Osteoblast (primary cell): ENCODE measurements around the gene TUSC2. TPM values are rescaled to one million over a fixed set of nuclear protein-coding genes. Genes with fewer than 3 reads are reported as not detected.

ENCODE experiments used
- DNase-seq: peaks from one replicate; pipeline ENCODE4 v3.0.0; 2011; ENCODE audit warnings: low spot score, mixed read lengths; ENCODE audit not compliant: insufficient read length; ENCODE audit errors: missing footprints
- H2AFZ ChIP-seq: 2 replicates; pipeline ENCODE4 v1.6.0; 2011; ENCODE audit warnings: mild to moderate bottlenecking, low read length
- H3K27ac ChIP-seq: 2 replicates; pipeline ENCODE4 v1.5.1; 2011; ENCODE audit warnings: mild to moderate bottlenecking, low read depth, low read length, moderate library complexity
- H3K27me3 ChIP-seq: 2 replicates; pipeline ENCODE4 v1.6.0; 2012; ENCODE audit warnings: mild to moderate bottlenecking, control low read depth, inconsistent platforms, low read length, moderate library complexity; ENCODE audit not compliant: insufficient read depth
- H3K36me3 ChIP-seq: 2 replicates; pipeline ENCODE4 v1.5.1; 2011; ENCODE audit warnings: mild to moderate bottlenecking, low read length, control low read depth, moderate library complexity; ENCODE audit not compliant: insufficient read depth
- H3K4me1 ChIP-seq: 2 replicates; pipeline ENCODE4 v1.5.1; 2011; ENCODE audit warnings: mild to moderate bottlenecking, low read length, control low read depth, moderate library complexity; ENCODE audit not compliant: insufficient read depth
- H3K4me2 ChIP-seq: 2 replicates; pipeline ENCODE4 v1.6.0; 2011; ENCODE audit warnings: mild to moderate bottlenecking, low read length; ENCODE audit not compliant: insufficient read depth
- H3K4me3 ChIP-seq: fragments of 200-600 bp; sonication (generic); 3 replicates; pipeline ENCODE4 v1.5.1; 2012; ENCODE audit warnings: mild to moderate bottlenecking, low read length, inconsistent platforms; ENCODE audit not compliant: insufficient read depth
- H3K79me2 ChIP-seq: 2 replicates; pipeline ENCODE4 v1.6.0; 2012; ENCODE audit warnings: mild to moderate bottlenecking, low read length, control low read depth, inconsistent platforms; ENCODE audit not compliant: insufficient read depth
- H3K9me3 ChIP-seq: 2 replicates; pipeline ENCODE4 v1.5.1; 2011; ENCODE audit warnings: low read depth, low read length, control low read depth
- H4K20me1 ChIP-seq: 2 replicates; pipeline ENCODE4 v1.6.0; 2012; ENCODE audit warnings: mild to moderate bottlenecking, low read length, control low read depth; ENCODE audit not compliant: insufficient read depth
- CTCF ChIP-seq: IDR thresholded peaks from 2 replicates; pipeline ENCODE4 v1.5.1; 2011; ENCODE audit warnings: mild to moderate bottlenecking, low read depth, low read length, moderate library complexity; ENCODE audit errors: extremely low read depth
- total RNA-seq: library from RNA; depleted of rRNA; stranded (reverse); fragments of >200 nt; gene quantifications from 2 replicates; pipeline ENCODE4 v1.2.3, GENCODE V29; 2012

The TUSC2 gene
- total RNA-seq, 1 donor, result 16.6 TPM

GRCh38 chr3:50359760-50360110, 31.7 kb upstream of the TUSC2 start:
- H3K9me3 ChIP-seq, result no peaks in the 10 kb centered on the region
- peak overlapping the region; percentile 85 for H3K4me2 ChIP-seq
- H3K79me2 ChIP-seq, result peaks cover 45% of the 10 kb centered on the region
- H3K4me3 ChIP-seq, result peak overlapping the region; percentile 92
- TF ChIP-seq CTCF, result no peak
- peaks cover 42% of the 10 kb centered on the region for H4K20me1 ChIP-seq
- peaks cover 24% of the 10 kb centered on the region for H3K36me3 ChIP-seq
- H3K27ac ChIP-seq, result no peak overlapping the region
- no peak for DNase-seq
- H3K4me1 ChIP-seq, result peaks cover 37% of the 10 kb centered on the region
- no peaks in the 10 kb centered on the region for H3K27me3 ChIP-seq
- peak overlapping the region; percentile 92 for H2AFZ ChIP-seq

GRCh38 chr3:50358911-50359759, 31.1 kb upstream of the TUSC2 start, which contains the start of gene TMEM115:
TSS of gene TMEM115 (minus strand) at chr3:50359521. CDS start at chr3:50359063, 458 bp downstream.
- peaks cover 51% of the 10 kb centered on the region for H3K79me2 ChIP-seq
- H3K27me3 ChIP-seq, result no peaks in the 10 kb centered on the region
- peak within 1 kb of the TSS; percentile 91 for H3K4me2 ChIP-seq
- no peaks in the 10 kb centered on the region for H3K9me3 ChIP-seq
- peak; percentile 100 for DNase-seq
- peak within 1 kb of the TSS; percentile 92 for H3K4me3 ChIP-seq
- peaks cover 37% of the 10 kb centered on the region for H3K4me1 ChIP-seq
- no peak for TF ChIP-seq CTCF
- H4K20me1 ChIP-seq, result peaks cover 46% of the 10 kb centered on the region
- peaks cover 30% of the 10 kb centered on the region for H3K36me3 ChIP-seq
- H2AFZ ChIP-seq, result peak within 1 kb of the TSS; percentile 92
- peak within 1 kb of the TSS; percentile 82 for H3K27ac ChIP-seq

- Histone ChIP-seq H3K4me3 (peak overlapping the region; percentile 92), H3K27ac (peak overlapping the region; percentile 82), H2AFZ (no peak overlapping the region), H3K4me2 (peak overlapping the region; percentile 91), H4K20me1 (peaks cover 53% of the 10 kb centered on the region), H3K79me2 (peaks cover 58% of the 10 kb centered on the region), H3K4me1 (peaks cover 37% of the 10 kb centered on the region), H3K27me3 (no peaks in the 10 kb centered on the region), H3K9me3 (no peaks in the 10 kb centered on the region), H3K36me3 (peaks cover 37% of the 10 kb centered on the region)
- TF ChIP-seq CTCF, result no peak
- no peak for DNase-seq
These were observed 30.4 kb upstream of the TUSC2 start for GRCh38 chr3:50358355-50358910.

- DNase-seq, result no peak
- peaks cover 62% of the 10 kb centered on the region for H4K20me1 ChIP-seq
- peak overlapping the region; percentile 92 for H3K4me3 ChIP-seq
- peak overlapping the region; percentile 82 for H3K27ac ChIP-seq
- H3K4me1 ChIP-seq, result peaks cover 43% of the 10 kb centered on the region
- H3K36me3 ChIP-seq, result peaks cover 41% of the 10 kb centered on the region
- peaks cover 66% of the 10 kb centered on the region for H3K79me2 ChIP-seq
- no peaks in the 10 kb centered on the region for H3K9me3 ChIP-seq
- no peak for TF ChIP-seq CTCF
- H3K27me3 ChIP-seq, result no peaks in the 10 kb centered on the region
- peak overlapping the region; percentile 91 for H3K4me2 ChIP-seq
- no peak overlapping the region for H2AFZ ChIP-seq
These were observed 29.5 kb upstream of the TUSC2 start for GRCh38 chr3:50357481-50357880.
